OCI-LY7 (cell line): Measurements from ENCODE around the gene RANBP17. TPM values are rescaled to one million over a fixed set of nuclear protein-coding genes. Genes with fewer than 3 reads are reported as not detected.

Source experiments
- BruUV-seq: library from RNA; stranded (reverse); fragments of 400-500 nt; replicated peaks from 2 replicates; lab custom pipeline; 2021; lab: Mats Ljungman, UMichigan
- CTCF ChIA-PET: fragments of 300-600 bp; sonication (Branson Sonifier 250); formaldehyde crosslinking; loops from one replicate; lab custom pipeline; 2022; ENCODE audit warnings: antibody characterized with exemption; ENCODE audit not compliant: unreplicated experiment; lab: Charles Lee
- POLR2A ChIA-PET: fragments of 300-600 bp; sonication (Branson Sonifier 250); formaldehyde crosslinking; loops from one replicate; lab custom pipeline; 2022; ENCODE audit warnings: antibody characterized with exemption; lab: Charles Lee
- DNase-seq: peaks from one replicate; pipeline ENCODE4 v3.0.0-alpha.2; 2015; ENCODE audit warnings: low spot score
- H2AFZ ChIP-seq: fragments of 200-600 bp; sonication (generic), shearing (Covaris generic); 2 replicates; pipeline ENCODE4 v1.6.1; 2014; ENCODE audit warnings: mild to moderate bottlenecking, antibody characterized with exemption, low read length, moderate library complexity
- H3K27ac ChIP-seq: fragments of 200-600 bp; sonication (generic); 2 replicates; pipeline ENCODE4 v1.5.1; 2014; ENCODE audit warnings: mixed run types, low read depth, mild to moderate bottlenecking, moderate library complexity, low read length, inconsistent platforms; ENCODE audit not compliant: poor library complexity, severe bottlenecking
- H3K36me3 ChIP-seq: fragments of 200-600 bp; sonication (generic); 2 replicates; pipeline ENCODE4 v1.6.1; 2014; ENCODE audit warnings: mild to moderate bottlenecking, antibody characterized with exemption, low read length, moderate library complexity, mixed read lengths; ENCODE audit not compliant: insufficient read depth
- H3K4me1 ChIP-seq: fragments of 200-600 bp; sonication (generic); 2 replicates; pipeline ENCODE4 v1.5.1; 2014; ENCODE audit warnings: mild to moderate bottlenecking, low read length; ENCODE audit not compliant: insufficient read depth, poor library complexity, severe bottlenecking
- H3K4me2 ChIP-seq: fragments of 200-600 bp; sonication (generic); 2 replicates; pipeline ENCODE4 v1.6.1; 2014; ENCODE audit warnings: mild to moderate bottlenecking, low read length
- H3K4me3 ChIP-seq: fragments of 200-600 bp; sonication (generic); 2 replicates; pipeline ENCODE4 v1.5.1; 2014; ENCODE audit warnings: mild to moderate bottlenecking, low read depth, low read length; ENCODE audit not compliant: poor library complexity, severe bottlenecking
- H3K79me2 ChIP-seq: fragments of 200-600 bp; sonication (generic); 2 replicates; pipeline ENCODE4 v1.6.1; 2016; ENCODE audit warnings: low read depth, mild to moderate bottlenecking, low read length, moderate library complexity, mixed read lengths; ENCODE audit not compliant: insufficient read depth
- H3K9me2 ChIP-seq: fragments of 200-600 bp; sonication (generic); 2 replicates; pipeline ENCODE4 v1.6.1; 2016; ENCODE audit warnings: mild to moderate bottlenecking, low read length, mixed read lengths; ENCODE audit not compliant: insufficient read depth
- H3K9me3 ChIP-seq: fragments of 200-600 bp; sonication (generic); 2 replicates; pipeline ENCODE4 v1.6.1; 2014; ENCODE audit warnings: mild to moderate bottlenecking, mixed run types, low read length, mixed read lengths
- H4K20me1 ChIP-seq: fragments of 200-600 bp; sonication (generic); 2 replicates; pipeline ENCODE4 v1.6.1; 2014; ENCODE audit warnings: mild to moderate bottlenecking, antibody characterized with exemption, low read length, moderate library complexity, mixed read lengths; ENCODE audit not compliant: insufficient read depth
- CTCF ChIP-seq: fragments of 200-600 bp; sonication (generic); conservative IDR thresholded peaks from 2 replicates; pipeline ENCODE4 v1.5.1; 2014; ENCODE audit warnings: mild to moderate bottlenecking, antibody characterized with exemption, low read length, moderate library complexity, mixed read lengths
- EZH2phosphoT487 ChIP-seq: fragments of 200-600 bp; sonication (generic); IDR thresholded peaks from 2 replicates; pipeline ENCODE4 v1.6.1; 2018; ENCODE audit warnings: low read depth, borderline replicate concordance, mild to moderate bottlenecking, mixed run types, antibody characterized with exemption, low read length, moderate library complexity, mixed read lengths
- intact Hi-C: fragments of 100-400 bp; cut with micrococcal nuclease; formaldehyde crosslinking; loops from one replicate; pipeline ENCODE4 v1.10.0; 2022; ENCODE audit not compliant: unreplicated experiment
- total RNA-seq, 2 experiments: library from RNA; depleted of rRNA in 1 of 2; stranded (reverse); fragments of >200 nt in 1 of 2; shearing (Covaris generic) in 1 of 2; gene quantifications; 2 replicates each; pipeline ENCODE4 v1.2.3, GENCODE V29; 2014 to 2022

RANBP17 gene
- total RNA-seq, 2 experiments from 2014 or later, result not detected

DNA sequence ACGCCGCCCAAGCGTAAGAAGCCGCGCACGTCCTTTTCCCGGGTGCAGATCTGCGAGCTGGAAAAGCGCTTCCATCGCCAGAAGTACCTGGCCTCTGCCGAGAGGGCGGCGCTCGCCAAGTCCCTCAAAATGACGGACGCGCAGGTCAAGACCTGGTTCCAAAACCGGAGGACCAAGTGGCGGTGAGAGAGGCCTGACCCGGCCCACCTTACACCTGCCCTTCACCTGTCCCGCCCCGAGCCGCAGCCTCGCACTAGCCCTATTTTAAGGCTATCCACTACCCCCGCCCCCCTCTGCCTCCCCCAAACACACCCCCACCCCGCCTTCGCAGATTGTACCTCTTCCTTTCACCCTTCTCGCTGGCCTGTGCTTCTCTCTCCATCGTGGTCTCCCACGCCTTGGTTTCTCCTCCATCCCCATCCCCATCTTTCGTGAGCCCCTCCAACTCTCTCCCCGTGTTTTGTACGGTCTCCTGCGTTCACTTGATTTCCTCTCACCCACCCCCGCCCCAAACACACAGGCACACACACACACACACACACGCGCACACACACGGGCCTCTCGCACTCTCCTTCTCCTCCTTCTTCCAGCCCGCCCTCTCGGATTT is 448.5 kb downstream of the RANBP17 start:
- Histone ChIP-seq H4K20me1 (no peaks in the 10 kb centered on the region), H3K4me1 (no peaks in the 10 kb centered on the region), H2AFZ (no peak overlapping the region), H3K4me3 (no peak overlapping the region), H3K36me3 (no peaks in the 10 kb centered on the region), H3K4me2 (no peak overlapping the region), H3K9me2 (no peaks in the 10 kb centered on the region), H3K79me2 (no peaks in the 10 kb centered on the region), H3K9me3 (no peaks in the 10 kb centered on the region), H3K27ac (no peak overlapping the region)
- CTCF ChIA-PET, result no interaction called here
- intact Hi-C loops, result no loop called here
- DNase-seq, result no peak
- POLR2A ChIA-PET, result no interaction called here
- TF ChIP-seq CTCF (no peak), EZH2phosphoT487 (no peak)
- no TSS peak for BruUV-seq

- H3K36me3 ChIP-seq, result no peaks in the 10 kb centered on the region
- H3K4me2 ChIP-seq, result no peak overlapping the region
- ChIA-PET CTCF (no interaction called here), POLR2A (no interaction called here)
- no peak overlapping the region for H3K4me3 ChIP-seq
- H3K4me1 ChIP-seq, result no peaks in the 10 kb centered on the region
- intact Hi-C loops, result no loop called here
- no TSS peak for BruUV-seq
- no peak for TF ChIP-seq CTCF
- no peak for TF ChIP-seq EZH2phosphoT487
- H3K9me3 ChIP-seq, result no peaks in the 10 kb centered on the region
- no peak overlapping the region for H2AFZ ChIP-seq
- no peaks in the 10 kb centered on the region for H3K9me2 ChIP-seq
- H3K27ac ChIP-seq, result no peak overlapping the region
- H4K20me1 ChIP-seq, result no peaks in the 10 kb centered on the region
- no peaks in the 10 kb centered on the region for H3K79me2 ChIP-seq
- no peak for DNase-seq
Measured at GRCh38 chr5:171310819-171311321, 449.1 kb downstream of the RANBP17 start.

GRCh38 chr5:171311322-171312077 is 449.7 kb downstream of the RANBP17 start:
- BruUV-seq, result no TSS peak
- no peak overlapping the region for H3K4me2 ChIP-seq
- H3K9me2 ChIP-seq, result no peaks in the 10 kb centered on the region
- no peaks in the 10 kb centered on the region for H3K36me3 ChIP-seq
- no peak for DNase-seq
- H4K20me1 ChIP-seq, result no peaks in the 10 kb centered on the region
- no peaks in the 10 kb centered on the region for H3K79me2 ChIP-seq
- intact Hi-C loops, result no loop called here
- H3K4me1 ChIP-seq, result no peaks in the 10 kb centered on the region
- H3K9me3 ChIP-seq, result no peaks in the 10 kb centered on the region
- H3K27ac ChIP-seq, result no peak overlapping the region
- H3K4me3 ChIP-seq, result no peak overlapping the region
- POLR2A ChIA-PET, result no interaction called here
- TF ChIP-seq EZH2phosphoT487, result no peak
- no peak for TF ChIP-seq CTCF
- H2AFZ ChIP-seq, result no peak overlapping the region
- CTCF ChIA-PET, result no interaction called here
